A549 (cell line): ENCODE results near the gene TCEAL5. TPM values are rescaled to one million over a fixed set of nuclear protein-coding genes. Genes with fewer than 3 reads are reported as not detected.

Experiments
- ATAC-seq, 2 experiments: fragments of 200-7000 bp in 1 of 2; fragments of >200 bp in 1 of 2; cut with Nextera tagmentation in 1 of 2; cut with Tn5 transposase in 1 of 2; 3 replicates each; pipeline versions ENCODE4 v1.8.0 to v1.9.1; 2018 to 2020; ENCODE audit warnings: mild to moderate bottlenecking in 1 of 2, moderate library complexity in 1 of 2
- CTCF ChIA-PET: fragments of 300-600 bp; sonication (Branson Sonifier 250); formaldehyde crosslinking; extraction: SDS; loops from one replicate; lab custom pipeline; 2021; ENCODE audit warnings: antibody characterized with exemption, inconsistent platforms; lab: Yijun Ruan, JAX
- POLR2A ChIA-PET: fragments of 350-600 bp; formaldehyde crosslinking; extraction: SDS; loops from one replicate; lab custom pipeline; 2021; ENCODE audit warnings: antibody characterized with exemption, inconsistent platforms; lab: Yijun Ruan, JAX
- DNase-seq, 2 experiments: peaks; one replicate each; pipeline versions ENCODE4 v3.0.0 to v3.0.0-alpha.2; 2011 to 2016; ENCODE audit warnings: low read depth in 1 of 2, low spot score in 1 of 2
- FAIRE-seq: peaks from 2 replicates; lab custom pipeline; 2011; peaks lifted over from hg19 to GRCh38; lab: Jason Lieb, UNC
- H3K27ac ChIP-seq, 2 experiments: fragments of >200 bp; sonication (Bioruptor Twin); formaldehyde crosslinking; 3 replicates each; pipeline ENCODE4 v1.5.1; 2016 to 2017
- H3K4me1 ChIP-seq: fragments of >200 bp; sonication (Bioruptor Twin); formaldehyde crosslinking; 3 replicates; pipeline ENCODE4 v1.6.1; 2016
- H3K4me2 ChIP-seq: fragments of >200 bp; sonication (Bioruptor Twin); formaldehyde crosslinking; 3 replicates; pipeline ENCODE4 v1.6.1; 2016
- H3K4me3 ChIP-seq: fragments of >200 bp; sonication (Bioruptor Twin); formaldehyde crosslinking; 3 replicates; pipeline ENCODE4 v1.5.1; 2016
- H3K9me3 ChIP-seq: fragments of >200 bp; sonication (Bioruptor Twin); formaldehyde crosslinking; 3 replicates; pipeline ENCODE4 v1.6.1; 2016
- CHD2 ChIP-seq: fragments of 150-350 bp; IDR thresholded peaks from 2 replicates; pipeline ENCODE4 v1.6.1; 2014; ENCODE audit warnings: low read length; ENCODE audit not compliant: partially characterized antibody
- EHF ChIP-seq: fragments of 250-450 bp; sonication (Bioruptor Pico); IDR thresholded peaks from 2 replicates; pipeline ENCODE4 v1.5.0; 2020; ENCODE audit warnings: mild to moderate bottlenecking
- EHMT2 ChIP-seq: fragments of 200-600 bp; sonication (generic); IDR thresholded peaks from 2 replicates; pipeline ENCODE4 v1.6.1; 2016; ENCODE audit warnings: antibody characterized with exemption, low read depth, mild to moderate bottlenecking, moderate library complexity
- EP300 ChIP-seq, 2 experiments: fragments of >200 bp; sonication (Bioruptor Twin); formaldehyde crosslinking; IDR thresholded peaks; 2 replicates in 1 of 2; 3 replicates in 1 of 2; pipeline ENCODE4 v1.6.1; 2016 to 2017
- ESRRA ChIP-seq: fragments of 150-350 bp; IDR thresholded peaks from 2 replicates; pipeline ENCODE4 v1.6.1; 2014; ENCODE audit warnings: mild to moderate bottlenecking, low read length, borderline replicate concordance
- FOXS1 ChIP-seq: fragments of 250-450 bp; sonication (Bioruptor Pico); IDR thresholded peaks from 2 replicates; pipeline ENCODE4 v1.5.0; 2020; ENCODE audit warnings: mild to moderate bottlenecking, moderate library complexity
- HEYL ChIP-seq: fragments of 250-450 bp; sonication (Bioruptor Pico); IDR thresholded peaks from 2 replicates; pipeline ENCODE4 v1.8.0; 2021; ENCODE audit warnings: mild to moderate bottlenecking, moderate library complexity
- HOXB13 ChIP-seq: fragments of 250-450 bp; sonication (Bioruptor Pico); IDR thresholded peaks from 2 replicates; pipeline ENCODE4 v1.5.0; 2020; ENCODE audit warnings: low read depth, mild to moderate bottlenecking, moderate library complexity
- HOXB5 ChIP-seq: fragments of 250-450 bp; sonication (Bioruptor Pico); IDR thresholded peaks from 2 replicates; pipeline ENCODE4 v1.5.0; 2020; ENCODE audit warnings: mild to moderate bottlenecking, moderate library complexity
- KDM5A ChIP-seq: fragments of 200-600 bp; sonication (generic); IDR thresholded peaks from 2 replicates; pipeline ENCODE4 v1.6.1; 2016; ENCODE audit warnings: antibody characterized with exemption, mild to moderate bottlenecking
- MYC ChIP-seq: IDR thresholded peaks from 2 replicates; pipeline ENCODE4 v1.6.1; 2012; ENCODE audit warnings: mild to moderate bottlenecking, inconsistent platforms, low read length, improper control_type of control experiment, borderline replicate concordance
- PBX3 ChIP-seq: IDR thresholded peaks from 2 replicates; pipeline ENCODE4 v1.6.1; 2012
- PHF8 ChIP-seq: fragments of 200-600 bp; sonication (generic); IDR thresholded peaks from 2 replicates; pipeline ENCODE4 v1.6.1; 2016; ENCODE audit warnings: low read depth, mild to moderate bottlenecking, antibody characterized with exemption, moderate library complexity, borderline replicate concordance
- POLR2AphosphoS2 ChIP-seq: conservative IDR thresholded peaks from 2 replicates; pipeline ENCODE4 v1.6.1; 2012; ENCODE audit warnings: low read length, improper control_type of control experiment, inconsistent platforms
- RFX5 ChIP-seq: fragments of 450-650 bp; IDR thresholded peaks from 2 replicates; pipeline ENCODE4 v1.7.1; 2014; ENCODE audit warnings: antibody characterized with exemption, mild to moderate bottlenecking, moderate library complexity
- SMC3 ChIP-seq: fragments of >200 bp; sonication (Bioruptor Twin); formaldehyde crosslinking; IDR thresholded peaks from 3 replicates; pipeline ENCODE4 v1.6.1; 2018; ENCODE audit warnings: inconsistent platforms
- TFCP2L1 ChIP-seq: fragments of 250-450 bp; sonication (Bioruptor Pico); IDR thresholded peaks from 2 replicates; pipeline ENCODE4 v1.5.0; 2021; ENCODE audit warnings: mild to moderate bottlenecking
- TP53 ChIP-seq: fragments of 250-450 bp; sonication (Bioruptor Pico); IDR thresholded peaks from 2 replicates; pipeline ENCODE4 v1.5.0; 2021; ENCODE audit warnings: mild to moderate bottlenecking, moderate library complexity
- USF2 ChIP-seq: fragments of 450-650 bp; IDR thresholded peaks from 2 replicates; pipeline ENCODE4 v1.6.1; 2014; ENCODE audit warnings: antibody characterized with exemption
- ZFP36 ChIP-seq: fragments of 450-650 bp; IDR thresholded peaks from 2 replicates; pipeline ENCODE4 v1.6.1; 2014; ENCODE audit warnings: borderline replicate concordance; ENCODE audit not compliant: partially characterized antibody
- ZSCAN20 ChIP-seq: fragments of 250-450 bp; sonication (Bioruptor Pico); IDR thresholded peaks from 2 replicates; pipeline ENCODE4 v1.8.0; 2022; ENCODE audit warnings: mild to moderate bottlenecking, moderate library complexity
- WGBS: methylation state at CpG from one replicate; pipeline ENCODE4 v1.1.6; 2017; ENCODE audit errors: missing lambda C conversion rate; 5-methylcytosine and 5-hydroxymethylcytosine counted together
- polyA minus RNA-seq: library from RNA; depleted of rRNA, polyadenylated mRNA; stranded (reverse); fragments of >200 nt; gene quantifications from 2 replicates; pipeline ENCODE4 v1.2.3, GENCODE V29; 2011; rRNA and poly(A)+ RNA removed
- polyA plus RNA-seq, 4 experiments: library from polyadenylated mRNA; depleted of rRNA in 3 of 4; stranded (reverse); fragments of >200 nt; fragmentation: RNase III in 1 of 4; extraction: RNeasy Plus Mini Kit Qiagen cat#74134 plus additional on column Dnase treatment in 1 of 4; gene quantifications; 2 replicates in 3 of 4; 3 replicates in 1 of 4; pipeline ENCODE4 v1.2.3, GENCODE V29; 2011 to 2017
- TF ChIP-seq, protein P1 (sequence below): fragments of 250-450 bp; sonication (Bioruptor Pico); IDR thresholded peaks from 2 replicates; pipeline ENCODE4 v1.5.0; 2020; ENCODE audit warnings: low read depth, mild to moderate bottlenecking, moderate library complexity
- TF ChIP-seq, protein P2 (sequence below): fragments of >200 bp; sonication (Bioruptor Twin); formaldehyde crosslinking; IDR thresholded peaks from 3 replicates; pipeline ENCODE4 v1.6.1; 2016

Gene TCEAL5, protein sequence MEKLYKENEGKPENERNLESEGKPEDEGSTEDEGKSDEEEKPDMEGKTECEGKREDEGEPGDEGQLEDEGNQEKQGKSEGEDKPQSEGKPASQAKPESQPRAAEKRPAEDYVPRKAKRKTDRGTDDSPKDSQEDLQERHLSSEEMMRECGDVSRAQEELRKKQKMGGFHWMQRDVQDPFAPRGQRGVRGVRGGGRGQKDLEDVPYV
- polyA plus RNA-seq (2011; rRNA removed) (not detected in 2 replicates), polyA plus RNA-seq (2017; fragmentation: RNase III; extraction: RNeasy Plus Mini Kit Qiagen cat#74134 plus additional on column Dnase treatment) (not detected in 3 replicates), polyA minus RNA-seq (not detected in 2 replicates)
- not detected in 2 replicates for polyA plus RNA-seq (2012; cell fraction: cytosol; rRNA removed)
- polyA plus RNA-seq (2012; cell fraction: nucleus; rRNA removed), result not detected in 2 replicates

DNA sequence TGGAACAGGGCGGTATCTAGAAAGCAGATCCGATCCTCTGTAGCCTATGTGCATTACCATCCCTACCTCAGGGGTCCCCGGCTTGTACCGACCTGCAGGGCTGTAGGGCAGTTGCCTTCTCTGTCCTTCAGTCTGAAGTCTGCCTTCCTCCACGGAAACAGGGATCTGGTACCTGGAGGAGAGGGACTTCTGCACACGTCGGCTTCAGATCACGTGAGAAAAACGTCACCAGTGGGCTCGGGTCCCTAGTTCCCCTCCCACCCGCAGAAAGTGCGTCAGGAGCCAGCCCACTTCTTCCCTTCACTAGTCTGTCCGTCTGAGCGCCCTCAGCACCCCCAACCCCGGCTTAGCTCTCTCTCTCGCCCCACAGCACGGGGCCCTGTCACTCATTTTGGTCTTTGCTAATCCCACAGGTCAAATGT, at the start of gene TCEAL5:
Gene TCEAL5, minus strand, starts transcription at position 170 of the 422 bp plus-strand sequence. CDS start 2,187 bp downstream, outside the sequence.
- H3K27ac ChIP-seq, result no peak within 1 kb of the TSS
- CTCF ChIA-PET, result interaction anchor here (1.5 to 1.6 kb wide), 2 partner anchors 9 to 67 kb away, joined by 3 to 4 read pairs; no protein-coding TSS in a partner anchor
- TF ChIP-seq KDM5A, result no peak
- no peak for TF ChIP-seq EP300 (IDR thresholded peaks at IDR 0.05)
- ATAC-seq, result no peak
- no peak for DNase-seq
- FAIRE-seq, result no peak
- no peaks in the 10 kb centered on the region for H3K9me3 ChIP-seq
- H3K4me1 ChIP-seq, result no peaks in the 10 kb centered on the region
- H3K4me3 ChIP-seq, result no peak within 1 kb of the TSS
- POLR2A ChIA-PET, result no interaction called here
- 14% methylated on average over 14 of the region's 17 CpGs for WGBS
- H3K4me2 ChIP-seq, result peak within 1 kb of the TSS; percentile 36; the same call in 2 of the 3 replicates

- ChIA-PET CTCF (no interaction called here), POLR2A (no interaction called here)
- ATAC-seq (no peak), DNase-seq (no peak), FAIRE-seq (peak; percentile 7)
- no peak overlapping the region for H3K27ac ChIP-seq
- TF ChIP-seq USF2, result no peak
- TF ChIP-seq PHF8, result no peak
- no peak for TF ChIP-seq ZFP36
- TF ChIP-seq, protein P1, sequence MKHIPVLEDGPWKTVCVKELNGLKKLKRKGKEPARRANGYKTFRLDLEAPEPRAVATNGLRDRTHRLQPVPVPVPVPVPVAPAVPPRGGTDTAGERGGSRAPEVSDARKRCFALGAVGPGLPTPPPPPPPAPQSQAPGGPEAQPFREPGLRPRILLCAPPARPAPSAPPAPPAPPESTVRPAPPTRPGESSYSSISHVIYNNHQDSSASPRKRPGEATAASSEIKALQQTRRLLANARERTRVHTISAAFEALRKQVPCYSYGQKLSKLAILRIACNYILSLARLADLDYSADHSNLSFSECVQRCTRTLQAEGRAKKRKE, result no peak
- TF ChIP-seq HOXB5 (CRISPR knock-in tag), result no peak
- no peak for TF ChIP-seq SMC3
- no peak for TF ChIP-seq POLR2AphosphoS2
- TF ChIP-seq TP53 (CRISPR knock-in tag), result no peak
- TF ChIP-seq, protein P2, sequence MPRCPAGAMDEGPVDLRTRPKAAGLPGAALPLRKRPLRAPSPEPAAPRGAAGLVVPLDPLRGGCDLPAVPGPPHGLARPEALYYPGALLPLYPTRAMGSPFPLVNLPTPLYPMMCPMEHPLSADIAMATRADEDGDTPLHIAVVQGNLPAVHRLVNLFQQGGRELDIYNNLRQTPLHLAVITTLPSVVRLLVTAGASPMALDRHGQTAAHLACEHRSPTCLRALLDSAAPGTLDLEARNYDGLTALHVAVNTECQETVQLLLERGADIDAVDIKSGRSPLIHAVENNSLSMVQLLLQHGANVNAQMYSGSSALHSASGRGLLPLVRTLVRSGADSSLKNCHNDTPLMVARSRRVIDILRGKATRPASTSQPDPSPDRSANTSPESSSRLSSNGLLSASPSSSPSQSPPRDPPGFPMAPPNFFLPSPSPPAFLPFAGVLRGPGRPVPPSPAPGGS, result no peak
- no peak for TF ChIP-seq EHMT2
- no peak for TF ChIP-seq HOXB13 (CRISPR knock-in tag)
- no peak for TF ChIP-seq ESRRA
- TF ChIP-seq PBX3, result no peak
- peak overlapping the region; percentile 54 for H3K4me3 ChIP-seq
- no peaks in the 10 kb centered on the region for H3K9me3 ChIP-seq
- peak overlapping the region; percentile 84 for H3K4me2 ChIP-seq
- no peaks in the 10 kb centered on the region for H3K4me1 ChIP-seq
- 64% methylated on average over 3 of the region's 3 CpGs for WGBS
Measured at GRCh38 chrX:103311399-103311780, 34.8 kb upstream of the TCEAL5 start.

DNA sequence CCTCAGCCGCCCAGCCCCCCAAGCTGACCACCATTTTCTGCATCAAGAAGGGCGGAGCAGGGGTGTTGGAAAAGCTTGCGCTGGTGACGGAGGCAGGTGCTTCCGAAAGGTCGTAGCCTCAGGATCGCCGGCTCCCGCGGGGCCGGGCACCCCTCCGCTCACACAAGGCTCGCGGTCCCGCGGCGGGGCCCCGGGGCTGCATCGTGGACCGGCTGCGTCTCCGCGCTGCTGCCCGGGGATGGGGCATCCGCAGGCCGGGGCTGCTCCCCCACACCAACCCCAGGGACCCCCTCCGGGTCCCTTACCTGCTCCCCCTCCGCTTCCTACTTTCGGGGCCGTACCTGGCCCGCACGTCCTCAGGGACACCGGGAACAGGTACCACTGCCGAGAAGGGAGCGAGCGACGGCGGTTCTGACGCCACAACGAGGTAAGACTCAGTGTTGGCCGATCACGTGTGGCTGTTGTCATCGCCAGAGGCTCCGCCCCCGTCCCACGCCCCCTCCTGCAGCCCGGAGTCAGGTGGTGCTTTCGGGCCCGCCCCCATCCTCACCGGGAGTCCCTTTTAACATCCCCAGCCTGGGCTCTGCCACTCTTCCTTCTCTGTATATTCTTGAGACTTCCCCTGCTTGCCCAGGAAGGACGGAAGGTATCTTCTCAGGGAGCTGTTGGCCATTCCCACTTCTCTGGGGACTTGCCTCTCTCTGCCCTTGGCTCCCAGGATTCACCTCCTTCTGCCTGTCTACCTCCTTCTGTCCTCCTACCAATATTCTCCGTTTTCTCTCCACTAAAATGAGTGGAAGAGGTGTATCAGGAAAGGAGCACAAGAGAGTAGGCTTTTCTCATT, 34.2 kb upstream of the TCEAL5 start, which contains the start of gene BEX2:
Gene BEX2, minus strand, starts transcription at position 436 of the 844 bp plus-strand sequence. CDS start 1,014 bp downstream, outside the sequence.
- H3K4me3 ChIP-seq, result peak within 1 kb of the TSS; percentile 54
- H3K4me2 ChIP-seq, result peak within 1 kb of the TSS; percentile 84
- under 1% methylated on average over 12 of the region's 52 CpGs for WGBS
- DNase-seq (peak; percentile 60 to 72), FAIRE-seq (no peak), ATAC-seq (peak; percentile 93 to 99)
- H3K27ac ChIP-seq, result peak within 1 kb of the TSS; percentile 60 to 85; a peak in 5 of 6 replicates
- H3K4me1 ChIP-seq, result no peaks in the 10 kb centered on the region
- CTCF ChIA-PET, result no interaction called here
- POLR2A ChIA-PET, result no interaction called here
- no peaks in the 10 kb centered on the region for H3K9me3 ChIP-seq
- TF ChIP-seq POLR2AphosphoS2 (no peak), SMC3 (no peak), TFCP2L1 (CRISPR knock-in tag) (no peak), EHF (CRISPR knock-in tag) (no peak), RFX5 (no peak), HOXB5 (CRISPR knock-in tag) (no peak), HEYL (CRISPR knock-in tag) (no peak), CHD2 (no peak), PHF8 (peak; percentile 6; the same call in 1 of the 2 replicates), ZSCAN20 (CRISPR knock-in tag) (no peak), ESRRA (no peak), FOXS1 (CRISPR knock-in tag) (no peak), USF2 (peak; percentile 88), MYC (no peak), EP300 (IDR thresholded peaks at IDR 0.05) (no peak)
- TF ChIP-seq, protein P2, result no peak
